ENCODE results near the gene CCDC185. TPM values are rescaled to one million over a fixed set of nuclear protein-coding genes. Genes with fewer than 3 reads are reported as not detected.

The CCDC185 gene
- total RNA-seq, 1 donor from 2014 or later = not detected

- Mint-ChIP-seq H3K4me1 (no peaks in the 10 kb centered on the region), H3K36me3 (no peaks in the 10 kb centered on the region), H3K9me3 (peaks cover 5% of the 10 kb centered on the region), H3K27ac (no peak overlapping the region), H3K27me3 (ENCODE audit: low read depth) (peaks cover 26% of the 10 kb centered on the region), H3K4me3 (no peak overlapping the region)
- DNase-seq (ENCODE audit: low spot score in 2 of 2, unreplicated experiment in 2 of 2) = no peak
- no peak for TF ChIP-seq CTCF (IDR thresholded peaks at IDR 0.05; ENCODE audit: unreplicated experiment)
Observed at GRCh38 chr1:223411309-223411708, 18.1 kb downstream of the CCDC185 start.

GRCh38 chr1:223411710-223412109 lies 18.5 kb downstream of the CCDC185 start:
- Mint-ChIP-seq H3K27me3 (ENCODE audit: low read depth) (peaks cover 22% of the 10 kb centered on the region), H3K36me3 (no peaks in the 10 kb centered on the region), H3K9me3 (peaks cover 1% of the 10 kb centered on the region), H3K4me3 (no peak overlapping the region), H3K4me1 (no peaks in the 10 kb centered on the region), H3K27ac (no peak overlapping the region)
- no peak for DNase-seq (ENCODE audit: low spot score in 2 of 2, unreplicated experiment in 2 of 2)
- no peak for TF ChIP-seq CTCF (IDR thresholded peaks at IDR 0.05; ENCODE audit: unreplicated experiment)

GRCh38 chr1:223413216-223413615 lies 20.0 kb downstream of the CCDC185 start:
- Mint-ChIP-seq H3K36me3 (no peaks in the 10 kb centered on the region), H3K4me1 (no peaks in the 10 kb centered on the region), H3K4me3 (no peak overlapping the region), H3K27ac (no peak overlapping the region), H3K27me3 (ENCODE audit: low read depth) (peaks cover 13% of the 10 kb centered on the region), H3K9me3 (no peaks in the 10 kb centered on the region)
- no peak for TF ChIP-seq CTCF (IDR thresholded peaks at IDR 0.05; ENCODE audit: unreplicated experiment)
- DNase-seq (ENCODE audit: low spot score in 2 of 2, unreplicated experiment in 2 of 2) = no peak

- Mint-ChIP-seq H3K36me3 (no peaks in the 10 kb centered on the region), H3K27ac (no peak overlapping the region), H3K27me3 (ENCODE audit: low read depth) (peaks cover 9% of the 10 kb centered on the region), H3K9me3 (no peaks in the 10 kb centered on the region), H3K4me1 (peaks cover 8% of the 10 kb centered on the region), H3K4me3 (no peak overlapping the region)
- TF ChIP-seq CTCF (IDR thresholded peaks at IDR 0.05; ENCODE audit: unreplicated experiment) = no peak
- no peak for DNase-seq (ENCODE audit: low spot score in 2 of 2, unreplicated experiment in 2 of 2)
Observed at GRCh38 chr1:223417444-223417843, 24.2 kb downstream of the CCDC185 start.

- Mint-ChIP-seq H3K4me1 (peaks cover 10% of the 10 kb centered on the region), H3K27ac (no peak overlapping the region), H3K36me3 (no peaks in the 10 kb centered on the region), H3K9me3 (no peaks in the 10 kb centered on the region), H3K27me3 (ENCODE audit: low read depth) (peaks cover 6% of the 10 kb centered on the region), H3K4me3 (no peak overlapping the region)
- TF ChIP-seq CTCF (IDR thresholded peaks at IDR 0.05; ENCODE audit: unreplicated experiment) = no peak
- DNase-seq (ENCODE audit: low spot score in 2 of 2, unreplicated experiment in 2 of 2) = no peak
Observed at GRCh38 chr1:223417903-223418663, 24.9 kb downstream of the CCDC185 start.
